H1 (cell line): Measurements from ENCODE around the gene AFAP1L2. TPM values are rescaled to one million over a fixed set of nuclear protein-coding genes. Genes with fewer than 3 reads are reported as not detected.

Source experiments
- CTCF ChIA-PET: fragments of 300-600 bp; sonication (Branson Sonifier 250); formaldehyde crosslinking; loops from one replicate; lab custom pipeline; 2021; ENCODE audit not compliant: partially characterized antibody; lab: Charles Lee
- POLR2A ChIA-PET: fragments of 300-600 bp; sonication (Branson Sonifier 250); formaldehyde crosslinking; loops from one replicate; lab custom pipeline; 2021; ENCODE audit warnings: inconsistent platforms; ENCODE audit not compliant: partially characterized antibody; lab: Charles Lee
- DNase-seq, 2 experiments: peaks; one replicate each; pipeline versions ENCODE4 v3.0.0 to v3.0.0-alpha.2; 2010 to 2022; ENCODE audit warnings: low spot score in 2 of 2, low read depth in 1 of 2, mixed read lengths in 1 of 2
- FAIRE-seq: peaks from 2 replicates; lab custom pipeline; 2011; peaks lifted over from hg19 to GRCh38; lab: Jason Lieb, UNC
- H2AFZ ChIP-seq: 2 replicates; pipeline ENCODE4 v1.8.1; 2012; ENCODE audit warnings: low read length, inconsistent platforms
- H2AK5ac ChIP-seq: 2 replicates; pipeline ENCODE4 v1.6.1; 2013; ENCODE audit warnings: low read depth, low read length
- H2BK120ac ChIP-seq: replicated peaks from 2 replicates; pipeline ENCODE3; 2013; ENCODE audit warnings: low read depth, low read length, inconsistent platforms
- H2BK12ac ChIP-seq: 2 replicates; pipeline ENCODE4 v1.6.1; 2013; ENCODE audit warnings: low read depth, low read length
- H2BK15ac ChIP-seq: 2 replicates; pipeline ENCODE4 v1.6.1; 2013; ENCODE audit warnings: low read length
- H2BK20ac ChIP-seq: 2 replicates; pipeline ENCODE4 v1.6.1; 2013; ENCODE audit warnings: low read length
- H2BK5ac ChIP-seq: 2 replicates; pipeline ENCODE4 v1.6.1; 2013; ENCODE audit warnings: low read depth, low read length
- H3K14ac ChIP-seq: 2 replicates; pipeline ENCODE4 v1.6.1; 2013; ENCODE audit warnings: inconsistent platforms; ENCODE audit not compliant: insufficient read length
- H3K18ac ChIP-seq: 2 replicates; pipeline ENCODE4 v1.6.1; 2013; ENCODE audit warnings: low read length; ENCODE audit errors: extremely low read depth
- H3K23ac ChIP-seq: 2 replicates; pipeline ENCODE4 v1.6.1; 2013; ENCODE audit warnings: inconsistent platforms; ENCODE audit not compliant: insufficient read length
- H3K23me2 ChIP-seq: 2 replicates; pipeline ENCODE4 v1.6.1; 2013; ENCODE audit warnings: low read depth, low read length
- H3K27ac ChIP-seq: 2 replicates; pipeline ENCODE4 v1.6.1; 2011; ENCODE audit warnings: low read depth, low read length, inconsistent platforms
- H3K27me3 ChIP-seq, 4 experiments: replicated peaks in 1 of 4; 1 replicate in 1 of 4; 2 replicates in 3 of 4; pipeline versions ENCODE4 v1.6.1 to v1.8.1; 2011 to 2013; ENCODE audit warnings: low read length in 3 of 4, mild to moderate bottlenecking in 3 of 4, inconsistent platforms in 2 of 4, mixed read lengths in 2 of 4, moderate library complexity in 1 of 4; ENCODE audit not compliant: control insufficient read depth in 3 of 4, insufficient read depth in 3 of 4; ENCODE audit errors: extremely low read depth in 1 of 4
- H3K36me3 ChIP-seq, 4 experiments: 2 replicates each; pipeline versions ENCODE4 v1.6.1 to v1.8.1; 2011 to 2013; ENCODE audit warnings: mild to moderate bottlenecking in 4 of 4, low read length in 3 of 4, moderate library complexity in 2 of 4, control low read depth in 1 of 4, inconsistent platforms in 1 of 4; ENCODE audit not compliant: insufficient read depth in 4 of 4, control insufficient read depth in 2 of 4
- H3K4ac ChIP-seq: replicated peaks from 2 replicates; pipeline ENCODE3; 2013; ENCODE audit warnings: low read length, low read depth, mixed read lengths, inconsistent platforms; ENCODE audit not compliant: insufficient read length
- H3K4me1 ChIP-seq, 4 experiments: replicated peaks in 1 of 4; 1 replicate in 1 of 4; 2 replicates in 3 of 4; pipeline versions ENCODE4 v1.6.1 to v1.8.1; 2011 to 2013; ENCODE audit warnings: low read length in 3 of 4, inconsistent platforms in 2 of 4, mixed read lengths in 1 of 4; ENCODE audit not compliant: insufficient read depth in 4 of 4, control insufficient read depth in 3 of 4
- H3K4me2 ChIP-seq, 2 experiments: 2 replicates each; pipeline versions ENCODE4 v1.6.1 to v1.8.1; 2011 to 2013; ENCODE audit warnings: low read depth in 2 of 2, low read length in 2 of 2, control low read depth in 1 of 2, inconsistent platforms in 1 of 2, mild to moderate bottlenecking in 1 of 2; ENCODE audit not compliant: insufficient read depth in 1 of 2
- H3K4me3 ChIP-seq, 4 experiments: fragments of 200-600, 300-600 bp in 1 of 4; sonication (generic), shearing (Covaris generic), sonication (Bioruptor Twin) in 1 of 4; 2 replicates each; pipeline versions ENCODE4 v1.5.1 to v1.8.1; 2011 to 2016; ENCODE audit warnings: low read length in 4 of 4, low read depth in 3 of 4, control low read depth in 2 of 4, inconsistent platforms in 2 of 4, mild to moderate bottlenecking in 2 of 4, mixed read lengths in 1 of 4, moderate library complexity in 1 of 4; ENCODE audit not compliant: insufficient read depth in 2 of 4; ENCODE audit errors: extremely low read depth in 1 of 4
- H3K56ac ChIP-seq: replicated peaks from 2 replicates; pipeline ENCODE3; 2013; ENCODE audit warnings: low read depth, mild to moderate bottlenecking, mixed read lengths, low read length, inconsistent platforms; ENCODE audit not compliant: insufficient read length
- H3K79me1 ChIP-seq: 2 replicates; pipeline ENCODE4 v1.6.1; 2013; ENCODE audit warnings: low read depth, low read length, control low read depth
- H3K79me2 ChIP-seq, 2 experiments: 2 replicates each; pipeline versions ENCODE4 v1.6.1 to v1.8.1; 2012 to 2013; ENCODE audit warnings: low read length in 2 of 2, mild to moderate bottlenecking in 2 of 2, inconsistent platforms in 1 of 2; ENCODE audit not compliant: insufficient read depth in 2 of 2, control insufficient read depth in 1 of 2
- H3K9ac ChIP-seq, 4 experiments: replicated peaks in 1 of 4; 1 replicate in 1 of 4; 2 replicates in 3 of 4; pipeline versions ENCODE4 v1.6.1 to v1.8.1; 2011 to 2013; ENCODE audit warnings: low read depth in 3 of 4, low read length in 3 of 4, control low read depth in 2 of 4, mild to moderate bottlenecking in 2 of 4, moderate library complexity in 2 of 4, inconsistent platforms in 1 of 4; ENCODE audit errors: extremely low read depth in 1 of 4
- H3K9me3 ChIP-seq, 2 experiments: 2 replicates each; pipeline versions ENCODE4 v1.6.1 to v1.8.1; 2012 to 2013; ENCODE audit warnings: mild to moderate bottlenecking in 2 of 2, moderate library complexity in 2 of 2, control low read depth in 1 of 2, inconsistent platforms in 1 of 2, low read depth in 1 of 2, low read length in 1 of 2, mixed read lengths in 1 of 2; ENCODE audit not compliant: insufficient read depth in 2 of 2
- H4K20me1 ChIP-seq, 2 experiments: replicated peaks in 1 of 2; 2 replicates each; pipeline versions ENCODE3 to v1.8.1; 2011 to 2013; ENCODE audit warnings: inconsistent platforms in 2 of 2, low read length in 2 of 2, mild to moderate bottlenecking in 1 of 2; ENCODE audit not compliant: insufficient read depth in 2 of 2, control insufficient read depth in 1 of 2
- H4K5ac ChIP-seq: 2 replicates; pipeline ENCODE4 v1.6.1; 2013; ENCODE audit warnings: low read length, low read depth, mixed read lengths, inconsistent platforms; ENCODE audit not compliant: insufficient read length
- H4K8ac ChIP-seq: 2 replicates; pipeline ENCODE4 v1.8.0; 2013; ENCODE audit warnings: mild to moderate bottlenecking, moderate library complexity, low read length, inconsistent platforms; ENCODE audit not compliant: insufficient read depth; ENCODE audit errors: extremely low read depth
- H4K91ac ChIP-seq: replicated peaks from 2 replicates; pipeline ENCODE3; 2013; ENCODE audit warnings: low read length, mixed read lengths, inconsistent platforms; ENCODE audit not compliant: insufficient read length
- ATF3 ChIP-seq: IDR thresholded peaks from 2 replicates; pipeline ENCODE4 v1.6.1; 2011; ENCODE audit warnings: low read depth, mild to moderate bottlenecking, low read length; ENCODE audit not compliant: insufficient read depth
- BACH1 ChIP-seq: IDR thresholded peaks from 2 replicates; pipeline ENCODE4 v1.6.1; 2012; ENCODE audit warnings: low read length, improper control_type of control experiment
- CBX8 ChIP-seq: fragments of 300-800, 300-1000 bp; sonication (generic); IDR thresholded peaks from 2 replicates; pipeline ENCODE4 v1.7.1; 2016; ENCODE audit warnings: low read depth, low read length, borderline replicate concordance
- EGR1 ChIP-seq: IDR thresholded peaks from 2 replicates; pipeline ENCODE4 v1.6.1; 2011; ENCODE audit warnings: low read depth, low read length, borderline replicate concordance
- EZH2 ChIP-seq: fragments of 200-600 bp; sonication (generic); IDR thresholded peaks from 2 replicates; pipeline ENCODE4 v1.7.1; 2012; ENCODE audit warnings: low read depth, mild to moderate bottlenecking, moderate library complexity, low read length, inconsistent platforms; ENCODE audit not compliant: severe bottlenecking
- FOSL1 ChIP-seq: IDR thresholded peaks from 2 replicates; pipeline ENCODE4 v1.6.1; 2011; ENCODE audit warnings: mild to moderate bottlenecking, low read depth, low read length, moderate library complexity; ENCODE audit not compliant: insufficient read depth
- GABPA ChIP-seq: IDR thresholded peaks from 2 replicates; pipeline ENCODE4 v1.6.1; 2011; ENCODE audit warnings: mild to moderate bottlenecking, low read length, moderate library complexity, borderline replicate concordance; ENCODE audit not compliant: insufficient read depth
- KDM5A ChIP-seq: fragments of 200-600 bp; IDR thresholded peaks from 2 replicates; pipeline ENCODE4 v1.7.1; 2012; ENCODE audit warnings: mild to moderate bottlenecking, low read length, inconsistent platforms, mixed read lengths
- SIN3A ChIP-seq, 2 experiments: IDR thresholded peaks in 1 of 2; conservative IDR thresholded peaks in 1 of 2; 2 replicates each; pipeline ENCODE4 v1.6.1; 2011 to 2012; ENCODE audit warnings: low read length in 2 of 2, improper control_type of control experiment in 1 of 2, low read depth in 1 of 2, mild to moderate bottlenecking in 1 of 2
- ZNF274 ChIP-seq: IDR thresholded peaks from 2 replicates; pipeline ENCODE4 v1.7.0; 2012; ENCODE audit warnings: low read length, borderline replicate concordance; ENCODE audit errors: extremely low read depth
- WGBS, 2 experiments: shearing (Covaris generic) in 1 of 2; methylation state at CpG; one replicate each; pipeline versions ENCODE4 v1.1.6 to v1.1.7; 2013 to 2015; ENCODE audit warnings: low lambda C conversion rate in 2 of 2, mixed read lengths in 2 of 2, inconsistent platforms in 1 of 2, low coverage in 1 of 2, missing lambda C conversion rate in 1 of 2; ENCODE audit not compliant: insufficient replicate concordance in 2 of 2, insufficient coverage in 1 of 2, insufficient read length in 1 of 2; ENCODE audit errors: extremely low coverage in 1 of 2, missing lambda C conversion rate in 1 of 2; 5-methylcytosine and 5-hydroxymethylcytosine counted together
- polyA plus RNA-seq, 7 experiments: library from polyadenylated mRNA; depleted of rRNA in 3 of 7; stranded (reverse) in 5 of 7; unstranded in 2 of 7; fragments of >200 nt in 5 of 7; fragments of 200-250 nt in 2 of 7; gene quantifications; 1 replicate in 5 of 7; 2 replicates in 1 of 7; 4 replicates in 1 of 7; pipeline versions ENCODE4 v1.2.1 to v1.2.3, GENCODE V29; 2011 to 2013; ENCODE audit warnings: missing spikeins in 2 of 7, mixed read lengths in 2 of 7
- total RNA-seq: library from RNA; stranded (reverse); fragmentation: NEBNext Ultra II Directional; extraction: Animal tissue kit (Norgen Biotek cat#: 25700); gene quantifications from 2 replicates; pipeline ENCODE4 v1.2.1, GENCODE V29; 2021

AFAP1L2 gene
- total and polyA plus RNA-seq, 2 of the 8 experiments (the other 6 are each of a cell fraction or from before 2014, with no cell fraction given), result 3.9 to 6.4 TPM

- 91% methylated on average over 6 of the region's 6 CpGs; no CpG with 5 or more reads in 1 of the 2 experiments for WGBS, 2 experiments
- H3K27me3 ChIP-seq, result no peaks in the 10 kb centered on the region
- CTCF ChIA-PET, result interaction anchor here (0.9 to 15.1 kb wide), 6 partner anchors 10 to 181 kb away, joined by 3 to 209 read pairs (median 4); no protein-coding TSS in a partner anchor
- FAIRE-seq (no peak), DNase-seq (no peak)
- no peak overlapping the region for H3K23ac ChIP-seq
- H3K36me3 ChIP-seq, result no peaks in the 10 kb centered on the region
- H3K18ac ChIP-seq, result no peak overlapping the region
- H3K4ac ChIP-seq, result no peak overlapping the region
- H4K20me1 ChIP-seq, result no peaks in the 10 kb centered on the region
- no peaks in the 10 kb centered on the region for H3K79me2 ChIP-seq
- no peak overlapping the region for H3K4me2 ChIP-seq
- H2BK5ac ChIP-seq, result no peak overlapping the region
- H2AFZ ChIP-seq, result no peak overlapping the region
- no peaks in the 10 kb centered on the region; a peak in 1 of 7 replicates for H3K4me1 ChIP-seq
- no peak overlapping the region for H3K9ac ChIP-seq
- POLR2A ChIA-PET, result no interaction called here
- no peak overlapping the region for H4K91ac ChIP-seq
- H3K56ac ChIP-seq, result no peak overlapping the region
- H2AK5ac ChIP-seq, result no peak overlapping the region
- H2BK15ac ChIP-seq, result no peak overlapping the region
- H3K79me1 ChIP-seq, result no peaks in the 10 kb centered on the region; the same call in 1 of the 2 replicates
- no peak overlapping the region for H3K4me3 ChIP-seq
- no peaks in the 10 kb centered on the region for H3K9me3 ChIP-seq
- no peak overlapping the region for H3K14ac ChIP-seq
- H2BK120ac ChIP-seq, result no peak overlapping the region
- H3K23me2 ChIP-seq, result no peaks in the 10 kb centered on the region
- H3K27ac ChIP-seq, result no peak overlapping the region
- TF ChIP-seq ATF3 (no peak), EGR1 (no peak), EZH2 (no peak), ZNF274 (no peak), BACH1 (no peak), SIN3A (conservative IDR thresholded peaks at IDR 0.05 in 1 of 2, IDR thresholded peaks at IDR 0.05 in 1 of 2; ENCODE audit: low read depth in 1 of 2, low read length in 2 of 2) (no peak), FOSL1 (no peak), CBX8 (no peak), KDM5A (no peak), GABPA (no peak)
- no peak overlapping the region for H2BK20ac ChIP-seq
- H2BK12ac ChIP-seq, result no peak overlapping the region
- no peak overlapping the region for H4K8ac ChIP-seq
- no peak overlapping the region for H4K5ac ChIP-seq
Measured at GRCh38 chr10:114367351-114368056, 36.8 kb downstream of the AFAP1L2 start.
